Gastroesophageal sphincter (tissue), 3 donors: ENCODE results near the gene OXCT1.

Source experiments
- POLR2A ChIP-seq, 2 donors: fragments of 450-650 bp; IDR thresholded peaks; one replicate each; pipeline ENCODE4 v1.6.1; 2017; ENCODE audit warnings: antibody characterized with exemption in 2 of 2, mild to moderate bottlenecking in 2 of 2, moderate library complexity in 1 of 2
- TF ChIP-seq, protein P1 (sequence below), 4 experiments: fragments of 200-600 bp in 2 of 4; fragments of 450-650 bp in 2 of 4; sonication (generic) in 1 of 4; IDR thresholded peaks; one replicate each; pipeline ENCODE4 v1.5.1; 2017 to 2019; ENCODE audit warnings: antibody characterized with exemption in 4 of 4, mild to moderate bottlenecking in 2 of 4, moderate library complexity in 2 of 4

DNA sequence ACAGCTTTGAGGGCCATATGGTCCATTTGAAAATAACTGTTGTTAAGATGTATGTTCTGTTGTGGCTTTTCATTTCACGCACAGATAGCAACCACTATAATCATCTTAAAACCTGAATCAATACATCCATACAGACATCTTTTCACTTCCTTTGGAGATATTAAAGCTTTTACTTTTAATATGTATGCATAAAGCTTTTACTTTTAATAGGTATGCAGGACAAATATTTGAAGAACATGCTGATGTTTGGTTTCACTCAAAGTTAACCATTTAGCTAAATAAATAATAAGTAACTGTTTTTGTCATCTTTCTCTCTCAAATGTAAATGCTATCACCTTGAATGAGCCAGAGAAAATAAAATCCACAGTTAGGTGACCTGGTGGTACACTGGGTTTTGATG is 108.6 kb downstream of the OXCT1 start:
- TF ChIP-seq, protein P1, sequence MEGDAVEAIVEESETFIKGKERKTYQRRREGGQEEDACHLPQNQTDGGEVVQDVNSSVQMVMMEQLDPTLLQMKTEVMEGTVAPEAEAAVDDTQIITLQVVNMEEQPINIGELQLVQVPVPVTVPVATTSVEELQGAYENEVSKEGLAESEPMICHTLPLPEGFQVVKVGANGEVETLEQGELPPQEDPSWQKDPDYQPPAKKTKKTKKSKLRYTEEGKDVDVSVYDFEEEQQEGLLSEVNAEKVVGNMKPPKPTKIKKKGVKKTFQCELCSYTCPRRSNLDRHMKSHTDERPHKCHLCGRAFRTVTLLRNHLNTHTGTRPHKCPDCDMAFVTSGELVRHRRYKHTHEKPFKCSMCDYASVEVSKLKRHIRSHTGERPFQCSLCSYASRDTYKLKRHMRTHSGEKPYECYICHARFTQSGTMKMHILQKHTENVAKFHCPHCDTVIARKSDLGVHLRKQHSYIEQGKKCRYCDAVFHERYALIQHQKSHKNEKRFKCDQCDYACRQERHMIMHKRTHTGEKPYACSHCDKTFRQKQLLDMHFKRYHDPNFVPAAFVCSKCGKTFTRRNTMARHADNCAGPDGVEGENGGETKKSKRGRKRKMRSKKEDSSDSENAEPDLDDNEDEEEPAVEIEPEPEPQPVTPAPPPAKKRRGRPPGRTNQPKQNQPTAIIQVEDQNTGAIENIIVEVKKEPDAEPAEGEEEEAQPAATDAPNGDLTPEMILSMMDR (IDR thresholded peaks at IDR 0.05), result no peak
- no peak for TF ChIP-seq POLR2A (IDR thresholded peaks at IDR 0.05)
